ENCODE measurements around the gene CD2BP2.
"Not testable (repeated sequence)": the region's sequence is repeated elsewhere in the genome, so short reads cannot be mapped to it uniquely, and the experiment has no call there.

The CD2BP2 gene

DNA sequence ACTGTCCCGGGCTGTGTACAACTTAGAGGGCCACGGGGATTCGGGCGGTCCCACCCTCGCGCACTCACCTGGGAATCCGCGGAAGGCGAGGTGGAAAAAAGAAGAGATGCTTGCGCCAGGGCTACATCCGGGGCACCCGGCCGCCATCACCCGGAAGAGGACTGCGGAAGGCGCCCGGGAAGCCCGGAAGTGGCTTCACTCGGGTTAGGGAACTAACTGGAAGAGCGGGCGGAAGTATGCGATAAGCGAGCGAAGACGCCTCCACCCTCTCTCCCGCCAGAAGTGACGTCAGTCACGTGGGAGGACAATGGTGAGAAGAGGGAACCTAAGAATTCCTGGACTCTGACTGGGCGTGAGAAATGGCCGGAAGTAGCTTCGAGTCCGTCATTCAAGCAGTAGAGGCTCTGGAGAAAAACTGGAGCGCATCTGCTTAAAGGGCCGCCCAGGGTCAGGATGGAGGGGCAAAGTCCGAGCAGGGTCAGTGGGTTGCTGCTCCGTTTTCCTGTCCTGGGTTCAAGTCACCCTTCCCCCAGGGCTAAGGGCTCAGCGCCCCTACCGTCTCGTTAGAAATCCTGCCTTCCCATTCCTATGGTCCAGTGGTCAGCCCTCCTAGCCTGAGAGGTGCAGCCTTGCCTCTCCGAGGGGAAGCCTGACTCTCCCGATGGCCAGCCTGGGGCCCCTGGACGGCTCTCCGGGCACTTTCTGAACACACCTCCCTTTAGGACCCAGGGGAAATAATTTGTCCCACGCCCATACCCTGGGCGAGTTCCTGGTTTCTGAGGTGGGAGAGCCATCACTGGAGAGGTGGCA, at the start of gene CD2BP2:
TSS of gene CD2BP2 (minus strand) at position 165 of the 810 bp plus-strand sequence. CDS start 627 bp downstream, outside the sequence.
- peak; percentile 89 to 92 for DNase-seq

- no peak for DNase-seq
Measured at GRCh38 chr16:30401768-30402425, 46.8 kb upstream of the CD2BP2 start.

- DNase-seq, result no peak
Measured at GRCh38 chr16:30399435-30400186, 44.5 kb upstream of the CD2BP2 start.

DNA sequence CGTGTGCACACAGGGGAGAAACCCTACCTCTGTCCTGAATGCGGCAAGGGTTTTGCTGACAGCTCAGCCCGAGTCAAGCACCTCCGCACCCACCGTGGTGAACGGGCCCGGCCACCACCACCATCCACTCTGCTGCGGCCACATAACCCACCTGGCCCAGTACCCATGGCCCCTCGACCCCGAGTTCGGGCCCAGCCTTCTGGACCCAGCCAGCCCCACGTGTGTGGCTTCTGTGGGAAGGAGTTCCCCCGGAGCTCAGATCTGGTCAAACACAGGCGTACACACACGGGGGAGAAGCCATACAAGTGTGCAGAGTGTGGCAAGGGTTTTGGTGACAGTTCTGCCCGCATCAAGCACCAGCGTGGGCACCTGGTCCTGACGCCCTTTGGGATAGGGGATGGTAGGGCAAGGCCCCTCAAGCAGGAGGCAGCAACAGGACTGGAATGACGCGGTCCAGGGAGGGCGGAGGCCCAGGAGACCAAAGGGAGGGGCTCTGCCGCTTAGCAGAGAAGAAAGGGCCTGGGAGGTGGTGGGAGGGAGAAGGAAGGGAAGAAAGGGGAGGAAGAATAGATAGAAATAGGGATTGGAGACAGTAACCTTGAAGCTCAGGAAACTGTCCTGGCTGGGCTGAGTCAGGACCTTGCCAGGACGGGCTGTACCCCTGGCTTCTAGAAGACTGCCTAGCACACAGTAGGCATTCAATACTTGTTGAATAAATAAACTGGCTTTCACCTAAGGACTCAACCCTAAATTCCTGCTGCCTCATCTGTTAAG, 43.7 kb upstream of the CD2BP2 start:
- no peak for DNase-seq

GRCh38 chr16:30397776-30398660, 42.9 kb upstream of the CD2BP2 start:
- DNase-seq, result no peak

GRCh38 chr16:30397056-30397455, 41.9 kb upstream of the CD2BP2 start:
- DNase-seq, result no peak

DNA sequence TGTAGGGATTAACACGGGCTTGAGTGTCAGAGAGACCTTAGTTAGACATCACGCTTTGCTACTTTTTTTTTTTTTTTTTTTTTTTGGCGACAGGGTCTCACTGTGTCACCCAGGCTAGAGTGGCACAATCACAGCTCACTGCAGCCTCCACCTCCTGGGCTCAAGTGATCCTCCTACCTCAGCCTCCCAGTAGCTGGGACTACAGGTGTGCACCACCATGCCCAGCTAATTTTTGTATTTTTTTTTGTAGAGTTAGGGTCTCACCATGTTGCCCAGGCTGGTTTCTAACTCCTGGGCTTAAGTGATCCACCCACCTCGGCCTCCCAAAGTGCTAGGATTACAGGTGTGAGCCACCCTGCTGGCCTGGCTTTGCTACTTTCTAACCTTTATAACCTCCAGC, 41.5 kb upstream of the CD2BP2 start:
- DNase-seq, result not testable (repeated sequence)

DNA sequence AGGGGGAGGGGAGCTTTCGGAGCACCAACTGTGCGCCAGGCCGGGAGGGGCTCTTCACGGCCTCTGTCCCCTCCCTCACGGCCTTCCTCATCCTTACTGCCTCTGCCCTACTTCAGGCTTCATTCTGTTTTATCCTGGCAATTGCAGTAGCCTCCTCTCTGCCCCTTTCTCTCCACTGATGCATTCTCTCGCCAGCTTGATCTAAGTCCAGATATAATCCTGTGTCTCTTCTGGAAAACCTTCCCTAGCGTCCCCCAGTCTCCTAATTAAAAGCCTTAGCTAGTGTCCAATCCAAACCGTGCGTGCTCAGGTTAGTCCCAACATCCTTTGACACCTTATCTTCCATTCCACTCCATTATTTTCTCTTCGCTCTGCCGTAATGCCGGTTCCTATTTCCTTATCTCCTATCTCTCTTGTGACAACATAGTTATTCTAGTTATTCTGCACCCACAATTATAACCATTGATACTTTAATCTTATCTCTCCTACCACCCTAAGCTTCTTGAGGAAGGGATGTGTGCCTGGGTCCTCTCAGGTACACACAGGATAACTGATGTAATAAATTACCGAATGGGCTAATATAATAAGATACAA, 41.0 kb upstream of the CD2BP2 start:
- DNase-seq, result no peak

- peak; percentile 60 to 76 for DNase-seq
Measured at GRCh38 chr16:30395155-30395991, 40.3 kb upstream of the CD2BP2 start, which contains the start of gene ZNF48. Gene ZNF48 (plus strand): TSS chr16:30395420. CDS start chr16:30395795, 375 bp downstream.

- DNase-seq, result no peak
Measured at GRCh38 chr16:30394592-30395154, 39.6 kb upstream of the CD2BP2 start.

- no peak for DNase-seq
Measured at GRCh38 chr16:30383521-30383920, 28.4 kb upstream of the CD2BP2 start.

- DNase-seq, result peak; percentile 79 to 80
Measured at GRCh38 chr16:30382111-30382881, 27.2 kb upstream of the CD2BP2 start, which contains the start of gene SEPTIN1. Gene SEPTIN1 (minus strand): TSS chr16:30382561. CDS start chr16:30382542, 19 bp downstream.

DNA sequence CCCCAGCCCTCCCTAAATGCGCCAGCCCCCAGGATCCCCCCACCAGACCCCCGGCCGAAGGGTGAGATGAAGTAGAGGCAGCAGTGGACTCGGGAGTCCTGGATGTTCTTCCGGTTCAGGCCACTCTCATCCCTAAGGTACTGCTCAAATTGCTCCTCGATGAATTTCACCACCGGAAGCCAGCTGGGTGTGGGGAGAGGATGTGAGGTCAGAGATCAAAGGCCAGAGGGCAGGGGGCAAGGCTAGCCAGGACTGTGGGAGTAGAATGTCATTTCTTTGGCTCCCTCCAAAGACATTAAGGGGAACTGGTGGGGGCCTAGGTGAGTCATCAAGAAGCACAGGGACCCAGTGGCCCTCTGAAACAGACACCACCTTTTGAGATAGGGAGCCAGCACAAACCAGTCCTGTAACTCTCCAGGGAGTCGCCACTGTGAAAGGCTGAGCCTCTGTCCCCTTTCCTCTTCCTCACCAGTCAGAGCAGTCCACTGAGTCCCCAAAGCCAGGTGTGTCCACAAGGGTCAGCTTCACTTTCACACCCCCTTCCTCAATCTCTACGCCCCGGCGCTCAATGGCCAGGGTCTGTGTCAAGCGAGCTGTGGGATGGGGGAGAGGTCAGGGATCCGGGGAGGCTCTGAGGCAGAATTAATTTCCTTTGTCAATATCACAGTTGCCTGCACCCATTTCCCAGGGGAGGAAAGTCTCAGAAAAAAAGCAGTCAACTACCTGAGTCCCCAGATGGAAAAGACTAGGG, 26.4 kb upstream of the CD2BP2 start:
- peak in 1 of 2 donors; percentile 49 for DNase-seq

- no peak for DNase-seq
Measured at GRCh38 chr16:30380803-30381208, 25.7 kb upstream of the CD2BP2 start.

DNA sequence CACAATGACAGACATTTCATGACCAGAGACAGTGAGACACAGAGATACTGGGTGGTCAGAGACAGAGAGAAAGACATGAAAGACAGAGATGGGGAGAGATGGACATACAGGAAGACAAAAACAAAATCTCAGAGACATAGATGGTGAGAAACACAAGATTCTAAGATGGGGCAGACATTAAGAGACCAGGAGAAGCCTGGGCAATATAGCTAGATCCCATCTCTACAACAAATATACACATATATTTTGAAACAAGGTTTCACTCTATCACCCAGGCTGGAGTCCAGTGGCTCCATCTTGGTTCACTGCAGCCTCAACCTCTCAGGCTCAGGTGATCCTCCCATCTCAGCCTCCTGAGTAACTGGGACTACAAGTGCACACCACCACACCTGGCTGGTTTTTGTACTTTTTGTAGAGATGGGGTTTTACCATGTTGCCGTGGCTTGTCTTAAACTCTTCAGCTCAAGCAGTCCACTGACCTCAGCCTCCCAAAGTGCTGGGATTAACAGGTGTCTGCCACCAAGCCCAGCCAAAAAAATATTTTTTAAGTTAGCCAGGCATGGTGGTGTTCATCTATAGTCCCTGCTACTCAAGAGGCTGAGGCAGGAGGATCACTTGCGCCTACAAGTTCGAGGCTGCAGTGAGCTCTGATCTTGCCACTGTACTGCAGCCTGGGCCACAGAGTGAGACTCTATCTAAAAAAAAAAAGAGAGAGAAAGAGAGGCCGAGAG, 25.1 kb upstream of the CD2BP2 start:
- DNase-seq, result no peak

GRCh38 chr16:30379158-30379783, 24.2 kb upstream of the CD2BP2 start:
- no peak for DNase-seq
